Stimulated activated CD8-positive, alpha-beta memory T cell treated with anti-CD3 and anti-CD28 coated beads, Interleukin-7, amount 100 ng/mL, for 4 hours (primary cell): ENCODE measurements around the gene MMP27.

Source experiments
- DNase-seq, 2 donors: peaks; one replicate each; pipeline ENCODE4 v3.0.0-alpha.2; 2020; ENCODE audit warnings: low read depth in 2 of 2

Gene MMP27

GRCh38 chr11:102703826-102704493 is 1.6 kb downstream of the MMP27 start:
- no peak for DNase-seq

- no peak for DNase-seq
These were observed 10.4 kb downstream of the MMP27 start for GRCh38 chr11:102695201-102695600.

- DNase-seq = no peak
These were observed 19.8 kb downstream of the MMP27 start for GRCh38 chr11:102685754-102686153.

- no peak for DNase-seq
These were observed 20.2 kb downstream of the MMP27 start for GRCh38 chr11:102685338-102685737.

GRCh38 chr11:102683277-102683676 is 22.3 kb downstream of the MMP27 start:
- no peak for DNase-seq

- no peak for DNase-seq
These were observed 24.6 kb downstream of the MMP27 start for GRCh38 chr11:102680945-102681344.

GRCh38 chr11:102678022-102678421 is 27.5 kb downstream of the MMP27 start:
- no peak for DNase-seq

- no peak for DNase-seq
These were observed 29.5 kb downstream of the MMP27 start for GRCh38 chr11:102676084-102676483.

GRCh38 chr11:102669664-102670063 is 35.9 kb downstream of the MMP27 start:
- no peak for DNase-seq

- DNase-seq = no peak
These were observed 39.1 kb downstream of the MMP27 start for GRCh38 chr11:102666331-102666957.

- no peak for DNase-seq
These were observed 41.4 kb downstream of the MMP27 start for GRCh38 chr11:102664001-102664752.

- no peak for DNase-seq
These were observed 43.0 kb downstream of the MMP27 start for GRCh38 chr11:102662607-102663006.

GRCh38 chr11:102661040-102661439 is 44.5 kb downstream of the MMP27 start:
- DNase-seq = no peak

- no peak for DNase-seq
These were observed 49.0 kb downstream of the MMP27 start for GRCh38 chr11:102656528-102656927.

- no peak for DNase-seq
These were observed 50.0 kb downstream of the MMP27 start for GRCh38 chr11:102655547-102655946.

- no peak for DNase-seq
These were observed 50.8 kb downstream of the MMP27 start for GRCh38 chr11:102654761-102655160.

- DNase-seq = no peak
These were observed 51.8 kb downstream of the MMP27 start for GRCh38 chr11:102653744-102654291.

- DNase-seq = no peak
These were observed 58.1 kb downstream of the MMP27 start for GRCh38 chr11:102647430-102647829.

- no peak for DNase-seq
These were observed 61.6 kb downstream of the MMP27 start for GRCh38 chr11:102643941-102644340.
